HG02870 (cell line): ENCODE results near the gene NUAK1.

Experiments used
- ATAC-seq: cut with Tn5 transposase; IDR thresholded peaks from one replicate; pipeline ENCODE4 v1.9.1; 2021; ENCODE audit warnings: mild to moderate bottlenecking, moderate library complexity; ENCODE audit not compliant: unreplicated experiment

Gene NUAK1

GRCh38 chr12:106132175-106133135, 6.3 kb downstream of the NUAK1 start:
- ATAC-seq, result no peak

DNA sequence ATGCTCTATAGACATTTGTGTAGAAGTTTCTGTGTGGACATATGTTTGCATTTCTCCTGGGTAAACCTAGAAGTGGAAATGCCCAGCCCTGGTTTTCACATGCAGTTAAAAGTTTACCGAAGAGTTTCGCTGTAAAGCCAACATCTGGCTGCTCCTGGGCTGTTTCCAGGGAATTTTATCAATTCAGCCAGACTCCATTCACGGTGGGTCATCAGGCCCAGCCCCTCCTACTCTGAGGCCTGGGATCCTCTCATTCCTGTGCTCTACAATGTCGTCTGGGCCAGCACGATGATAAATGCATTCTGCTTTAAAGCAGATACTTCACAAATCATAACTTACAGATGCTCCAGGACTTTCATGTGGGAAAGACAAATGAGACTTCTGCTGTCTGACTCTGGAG, 7.1 kb downstream of the NUAK1 start:
- no peak for ATAC-seq

- ATAC-seq, result no peak
Measured at GRCh38 chr12:106130474-106131113, 8.2 kb downstream of the NUAK1 start.

DNA sequence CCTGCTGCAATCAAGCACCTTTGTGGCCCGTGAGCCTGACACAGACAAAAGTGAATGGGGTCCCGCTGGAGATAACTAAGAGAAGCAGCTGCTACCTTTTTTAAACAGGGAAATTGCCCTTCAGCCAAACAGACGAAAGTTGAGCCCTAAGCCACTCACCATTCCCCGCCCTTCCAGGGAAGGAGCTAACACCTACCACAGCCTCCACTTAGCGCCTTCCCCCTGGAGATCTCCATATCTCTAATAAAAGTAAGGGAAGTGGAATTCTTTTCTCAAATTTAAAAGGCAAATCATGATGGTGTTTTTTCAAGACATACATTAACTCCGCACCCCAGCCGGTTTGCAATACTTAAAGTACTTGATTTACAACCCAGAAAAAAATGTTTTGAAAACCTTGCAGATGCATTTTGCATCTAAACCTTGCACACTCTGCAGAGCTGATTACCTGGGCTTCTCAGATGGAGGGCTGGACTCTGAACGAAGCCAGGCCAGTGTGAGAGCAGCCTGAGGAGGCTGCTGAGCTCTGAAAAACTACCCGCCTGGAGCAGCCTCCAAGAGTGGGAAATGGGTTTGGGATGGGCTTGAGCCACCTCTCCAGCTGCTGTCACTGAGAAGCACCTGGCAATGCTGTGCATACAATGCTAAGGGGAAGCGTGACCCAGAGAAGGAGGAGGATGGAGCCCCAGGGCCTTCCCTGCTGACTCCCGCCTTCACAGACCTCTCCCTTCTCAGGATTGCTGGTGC, 10.0 kb downstream of the NUAK1 start:
- ATAC-seq, result no peak

DNA sequence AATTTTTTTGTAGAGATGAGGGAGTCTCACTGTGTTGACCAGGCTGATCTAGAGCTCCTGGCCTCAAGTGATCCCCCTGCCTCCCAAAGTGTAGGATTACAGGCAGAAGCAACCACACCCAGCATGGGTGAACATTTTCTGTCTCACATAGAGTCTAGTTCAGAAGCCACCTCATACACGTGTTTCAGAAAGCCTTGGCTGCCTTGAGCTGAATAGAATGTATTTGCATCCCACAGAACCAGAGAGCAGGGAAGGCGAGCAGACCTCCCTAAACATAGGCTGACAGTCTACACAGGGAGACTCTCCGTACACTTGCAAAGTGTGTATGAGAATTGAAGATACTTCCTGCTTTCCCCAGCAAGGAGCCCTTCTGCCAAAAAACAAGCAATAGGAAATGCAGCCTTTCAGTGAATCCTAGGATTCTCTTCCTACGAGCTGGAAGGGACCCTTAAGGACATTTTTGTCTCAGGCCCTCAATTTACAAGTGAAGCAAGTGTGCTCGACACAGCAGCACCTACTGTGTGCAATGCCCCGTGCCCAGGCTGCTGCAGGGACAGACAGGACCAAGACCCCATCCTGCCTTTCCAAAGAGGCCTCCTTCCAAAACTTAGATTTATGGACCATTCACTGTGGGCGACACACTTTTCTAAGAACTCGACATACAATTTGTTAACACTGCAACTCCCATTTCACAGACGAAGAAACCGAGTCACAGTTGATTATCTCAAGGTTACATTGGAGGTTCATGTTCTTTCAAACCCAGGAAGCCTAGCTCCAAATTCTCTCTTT, 11.2 kb downstream of the NUAK1 start:
- ATAC-seq, result no peak

DNA sequence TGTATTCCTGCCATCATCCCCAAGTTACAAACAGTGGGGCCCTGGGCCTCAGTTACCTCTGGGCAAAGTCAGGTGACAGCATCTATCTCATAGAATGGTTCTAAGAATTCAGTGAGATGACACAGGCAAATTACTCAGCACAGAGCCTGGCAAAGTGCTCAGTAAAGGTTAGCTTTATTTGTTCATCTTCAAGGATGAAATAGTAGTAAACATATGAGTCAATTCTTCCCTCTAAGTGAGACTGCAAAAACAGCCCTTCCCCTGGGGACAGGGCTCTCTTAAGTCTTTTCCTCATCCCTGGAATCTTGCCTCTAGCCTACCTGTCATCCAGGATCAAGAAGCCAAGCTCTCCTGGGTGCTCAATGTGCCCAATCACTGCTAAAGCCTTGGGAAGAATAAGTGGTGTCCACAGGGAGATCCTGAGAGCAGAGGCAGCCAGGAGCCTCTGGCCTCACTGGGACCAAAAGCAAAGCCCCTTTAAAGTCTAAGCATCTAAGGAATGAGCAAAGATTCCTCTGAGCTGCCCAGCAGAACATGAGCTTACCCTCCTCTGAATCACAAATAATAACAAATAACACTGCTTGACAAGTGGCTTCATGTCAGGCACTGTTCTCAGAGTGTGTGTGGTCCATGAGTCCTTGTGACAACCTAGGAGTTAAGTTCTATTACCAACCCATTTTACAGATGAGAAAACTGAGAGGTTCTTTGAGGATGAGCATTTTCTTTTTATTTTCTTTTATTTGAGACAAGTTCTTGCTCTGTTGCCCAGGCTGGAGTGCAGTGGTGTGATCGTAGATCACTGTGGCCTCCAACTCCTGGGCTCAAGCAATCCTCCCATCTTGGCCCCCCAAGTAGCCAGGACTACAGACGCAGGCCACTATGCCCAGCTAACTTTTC, 12.1 kb downstream of the NUAK1 start:
- ATAC-seq, result no peak

DNA sequence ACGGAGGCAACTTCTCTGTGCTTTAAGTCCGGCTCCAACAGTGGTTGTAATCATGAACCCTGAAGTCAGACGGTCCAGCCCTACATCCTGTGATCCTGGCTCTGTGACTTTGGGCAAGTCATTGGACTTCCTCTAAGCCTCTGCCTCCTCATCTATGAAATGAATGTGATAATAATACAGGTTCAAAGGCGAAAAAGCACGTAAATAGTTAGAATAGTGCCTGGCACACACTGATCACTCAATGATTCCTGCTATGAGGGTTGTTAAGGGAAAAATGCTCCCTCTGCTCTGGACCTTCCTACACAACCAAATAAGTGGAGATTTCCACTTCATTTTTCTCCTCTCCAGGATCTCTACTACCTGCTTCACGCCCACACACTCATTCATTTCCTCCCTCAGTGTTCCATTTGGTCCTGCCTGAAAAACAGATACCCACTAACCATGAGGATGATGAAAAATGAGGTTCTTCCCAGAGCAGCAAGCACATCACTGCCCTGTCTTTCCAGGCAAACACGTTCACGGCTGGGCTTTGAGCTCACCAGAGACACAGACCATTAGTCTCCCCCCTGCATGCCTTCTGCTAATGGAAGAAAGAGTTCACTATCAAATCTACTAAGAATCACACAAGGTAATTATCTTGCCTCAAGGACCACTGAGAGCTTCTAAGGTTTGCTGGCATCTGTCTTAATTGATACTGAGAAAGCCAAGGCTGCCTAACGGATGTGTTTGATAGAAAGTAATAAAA, 13.2 kb downstream of the NUAK1 start:
- no peak for ATAC-seq

DNA sequence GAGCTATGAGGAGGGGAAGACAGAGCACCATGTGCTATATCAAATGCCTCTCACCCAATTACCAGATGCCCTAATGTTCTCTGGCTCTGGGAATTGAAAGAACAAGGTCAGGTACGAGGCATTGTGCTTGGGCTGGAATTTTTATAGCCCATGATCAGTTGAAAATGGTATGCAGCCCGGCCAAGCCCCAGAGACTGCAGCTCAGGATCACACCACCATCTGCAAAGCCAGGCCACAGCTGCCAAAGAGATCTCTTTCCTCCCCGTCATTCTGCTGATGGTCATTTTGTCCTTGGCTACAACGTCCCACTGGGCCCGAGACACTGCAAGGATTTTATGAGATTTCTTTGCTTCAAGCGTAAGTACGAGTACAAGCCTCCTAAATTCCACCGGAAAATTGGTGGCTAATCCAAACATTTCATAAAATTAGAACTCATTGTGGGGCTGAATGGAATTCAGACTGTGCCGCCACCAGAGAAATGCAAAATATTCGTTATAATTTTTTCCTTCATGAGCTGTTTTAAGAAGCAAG, 15.1 kb downstream of the NUAK1 start:
- no peak for ATAC-seq

DNA sequence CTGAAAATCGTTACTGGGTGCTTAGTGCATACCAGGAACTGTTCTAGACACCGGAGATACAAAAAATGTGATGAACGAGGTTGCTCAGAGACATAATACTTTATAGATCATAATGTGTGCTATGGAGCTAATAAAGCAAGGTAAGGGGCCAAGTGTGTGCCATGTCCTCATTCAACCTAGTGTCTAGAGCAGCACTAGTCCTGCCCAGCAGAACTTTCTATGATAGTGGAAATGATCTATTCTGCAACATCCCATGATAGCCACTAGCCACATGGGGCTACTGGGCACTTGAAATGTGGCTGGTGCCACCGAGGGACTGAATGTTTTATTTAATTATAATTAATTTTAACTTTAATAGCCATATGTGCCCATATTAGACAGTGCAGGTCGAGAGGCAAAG, 15.6 kb downstream of the NUAK1 start:
- no peak for ATAC-seq

DNA sequence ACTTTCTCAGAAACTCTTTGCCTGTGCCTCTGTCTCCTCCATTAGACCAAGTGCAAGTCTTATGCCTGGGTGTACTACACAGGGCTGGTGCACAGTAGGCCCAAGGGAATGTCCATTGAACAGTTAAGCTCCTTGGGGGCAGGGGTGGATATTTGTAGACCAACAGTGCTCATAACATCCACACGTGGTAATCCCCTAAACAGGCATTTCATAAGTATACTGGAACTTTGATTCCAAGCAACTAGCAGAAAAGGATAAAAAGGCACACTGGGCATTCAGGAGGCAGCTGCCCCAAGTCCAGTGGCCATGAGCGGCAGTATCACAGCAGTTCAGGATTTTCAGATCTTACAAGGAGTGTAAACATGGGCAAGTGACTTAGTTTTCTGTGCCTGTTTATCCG, 16.8 kb downstream of the NUAK1 start:
- ATAC-seq, result no peak

- ATAC-seq, result no peak
Measured at GRCh38 chr12:106120519-106121105, 18.1 kb downstream of the NUAK1 start.

DNA sequence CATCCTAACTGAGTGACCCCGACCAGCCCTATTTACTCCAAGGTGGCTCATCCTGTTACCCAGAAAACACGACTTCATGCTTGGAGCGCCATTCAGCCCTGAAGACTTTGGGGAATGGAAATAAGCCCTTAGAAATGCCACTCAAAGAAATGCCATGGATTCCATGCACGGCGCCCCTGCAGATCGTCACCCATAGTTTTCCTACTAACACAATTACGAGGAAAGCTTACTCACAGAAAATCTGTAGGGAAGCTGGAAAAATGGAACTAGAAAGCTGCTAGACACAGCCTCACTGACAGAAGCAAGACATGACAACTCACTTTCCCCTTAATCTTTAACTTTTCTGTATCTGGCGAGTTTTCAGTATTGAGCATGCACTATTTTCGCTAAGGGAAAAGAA, 19.5 kb downstream of the NUAK1 start:
- no peak for ATAC-seq

GRCh38 chr12:106118381-106119130, 20.2 kb downstream of the NUAK1 start:
- no peak for ATAC-seq

GRCh38 chr12:106115440-106115839, 23.3 kb downstream of the NUAK1 start:
- ATAC-seq, result no peak

DNA sequence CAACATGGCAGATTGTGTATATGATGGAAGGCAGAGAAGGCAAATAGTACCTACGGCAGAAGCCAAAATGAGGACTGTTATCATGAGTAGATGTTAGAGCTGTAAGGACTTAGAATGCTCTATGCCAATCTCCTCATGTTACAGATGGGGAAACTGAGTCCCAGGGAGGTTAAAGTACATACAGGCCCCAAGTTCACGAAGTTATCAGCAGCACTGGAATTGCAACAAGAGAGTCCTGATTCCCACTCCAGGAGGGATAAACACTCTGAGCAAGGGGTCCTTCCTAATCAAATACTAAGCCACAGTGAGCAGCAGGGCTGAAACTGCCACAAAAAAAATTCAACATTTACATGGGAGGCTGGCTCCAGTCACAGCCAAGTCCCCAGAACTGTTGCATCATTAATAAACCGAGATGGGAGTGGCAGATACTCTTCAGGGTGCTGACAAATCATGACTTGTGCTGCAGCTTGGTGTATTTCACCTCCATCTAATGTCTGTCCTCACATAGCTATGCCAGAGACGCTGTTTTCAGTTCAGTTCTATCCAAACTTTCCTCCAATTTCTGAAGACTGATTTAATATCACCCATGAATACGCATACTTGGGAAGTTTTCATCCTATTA, 24.2 kb downstream of the NUAK1 start:
- no peak for ATAC-seq

- no peak for ATAC-seq
Measured at GRCh38 chr12:106113824-106114446, 24.8 kb downstream of the NUAK1 start.

DNA sequence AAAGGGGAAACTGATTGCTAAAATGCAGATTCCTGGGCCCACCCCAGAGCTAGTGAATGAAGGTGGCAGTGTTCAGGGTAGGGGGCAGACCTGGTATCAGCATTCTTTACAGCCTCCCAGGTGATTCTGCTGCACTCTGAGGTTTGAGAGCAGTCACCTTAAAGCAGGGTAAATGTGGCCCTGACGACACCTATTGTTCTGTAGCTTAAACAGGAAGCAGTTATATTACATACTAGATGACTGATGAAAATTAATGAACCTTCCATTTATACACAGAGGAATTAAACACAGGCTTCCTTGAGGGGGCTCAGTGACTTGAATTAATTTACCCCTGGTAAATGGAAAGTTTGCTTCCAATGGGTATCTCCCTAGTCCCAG, 25.3 kb downstream of the NUAK1 start:
- ATAC-seq, result no peak
